DLD1 (cell line): Measurements from ENCODE around the gene SHANK2.

ENCODE experiments used
- in situ Hi-C: cut with HindIII; loops from 2 replicates; pipeline ENCODE4 v1.10.0; 2017; ENCODE audit warnings: low sequenced_read_pairs

SHANK2 gene

DNA sequence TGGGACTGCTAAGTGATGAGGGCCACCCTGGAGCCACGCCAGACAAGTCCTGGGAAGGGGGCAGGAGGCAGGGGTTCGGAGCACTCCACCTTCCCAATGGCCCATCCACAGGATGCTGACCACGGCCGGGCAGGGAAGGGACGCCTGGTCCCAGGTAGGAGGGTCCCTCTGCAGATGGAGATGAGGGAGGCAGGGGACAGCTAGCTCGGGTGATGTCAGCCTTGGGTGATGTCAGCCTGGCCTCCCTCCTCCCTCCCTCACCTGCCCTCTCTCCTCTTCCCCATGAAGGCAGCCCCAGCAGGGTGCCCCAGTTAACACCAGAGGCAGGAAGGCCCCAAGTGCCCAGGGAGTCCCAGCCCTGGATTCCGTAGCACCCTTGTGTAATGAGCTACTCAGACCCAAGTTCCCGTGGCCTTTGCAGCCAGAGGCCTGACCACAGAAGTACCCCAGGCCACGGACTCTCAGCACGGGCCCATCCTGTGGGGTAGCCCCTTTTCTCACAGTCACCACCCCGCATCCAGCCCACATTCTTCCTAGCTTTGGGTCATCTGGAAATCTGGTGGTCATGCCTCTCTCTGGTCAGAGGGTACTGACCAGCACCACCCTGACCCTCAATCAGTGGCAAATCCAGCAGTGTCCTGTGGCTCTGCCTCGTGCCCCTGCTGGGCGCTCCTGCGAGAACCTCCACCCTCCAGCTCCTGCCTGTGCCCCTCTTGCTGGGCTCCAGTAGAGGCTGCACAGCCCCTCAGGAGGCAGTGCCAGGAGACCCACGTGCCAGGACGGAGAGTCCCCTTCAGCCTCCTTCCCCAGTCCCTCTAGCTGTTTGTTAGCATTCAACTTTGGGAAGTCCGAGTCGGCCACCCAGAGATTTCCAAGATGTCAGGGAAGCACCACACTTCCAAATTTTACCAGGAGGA lies 47.4 kb downstream of the SHANK2 start:
- in situ Hi-C loops = no loop called here

DNA sequence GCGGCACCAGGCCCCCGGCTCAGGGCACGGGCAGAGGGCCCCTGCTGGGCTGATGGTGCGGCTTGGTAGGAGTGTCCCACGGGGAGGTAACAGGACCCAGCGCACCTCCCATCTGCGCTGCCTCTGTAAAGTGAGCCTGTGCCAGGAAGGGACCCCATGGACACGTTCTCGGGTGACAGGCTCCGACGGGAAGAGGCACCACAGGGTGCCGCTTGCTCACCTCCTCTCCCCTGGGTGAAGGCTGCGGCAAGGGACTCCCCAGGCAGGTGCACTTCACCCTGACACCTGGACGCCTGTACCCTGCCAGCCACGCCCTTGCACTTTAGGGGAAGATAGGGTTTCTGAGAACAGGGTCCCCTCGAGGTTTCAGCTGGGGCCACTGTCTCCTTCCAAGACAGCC lies 48.1 kb downstream of the SHANK2 start:
- in situ Hi-C loops = no loop called here

DNA sequence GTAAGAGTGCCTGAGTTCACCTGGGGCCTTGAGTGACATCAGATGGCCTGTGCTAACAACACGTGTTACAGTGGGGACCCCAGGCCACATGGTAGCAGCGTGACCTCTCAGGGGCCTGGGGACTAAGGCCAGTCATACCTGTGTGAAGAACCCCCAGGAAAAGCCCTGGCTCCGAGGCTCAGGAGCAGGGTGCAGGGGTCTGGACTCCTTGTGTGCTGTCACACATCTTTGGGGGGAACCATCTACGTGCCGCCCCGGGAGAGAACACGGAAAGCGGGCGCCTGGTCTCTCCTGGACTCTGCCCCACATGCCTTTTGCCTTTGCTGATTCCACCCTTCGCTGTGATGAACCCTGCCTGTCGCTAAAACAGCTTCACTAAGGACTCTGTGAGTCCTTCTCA lies 48.7 kb downstream of the SHANK2 start:
- in situ Hi-C loops = no loop called here

DNA sequence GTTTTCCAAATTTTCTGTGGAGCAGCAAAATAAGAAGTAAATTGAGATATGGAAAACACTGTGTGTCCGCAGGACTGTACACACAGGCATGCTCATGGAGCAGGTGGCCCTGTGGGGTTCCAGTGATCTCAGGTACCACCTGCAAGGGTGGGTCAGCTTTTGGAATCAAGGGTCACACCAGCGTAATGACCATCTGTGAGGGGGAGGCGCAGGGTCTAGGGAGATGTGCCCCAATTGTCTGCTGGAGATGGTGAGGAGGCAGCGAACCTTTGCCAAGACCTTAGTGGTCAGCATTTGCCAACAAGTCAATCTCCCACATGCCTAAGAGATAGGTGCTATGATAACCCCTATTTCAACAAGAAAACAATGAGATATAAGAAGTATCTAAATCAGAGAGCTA lies 49.4 kb downstream of the SHANK2 start:
- in situ Hi-C loops = no loop called here

DNA sequence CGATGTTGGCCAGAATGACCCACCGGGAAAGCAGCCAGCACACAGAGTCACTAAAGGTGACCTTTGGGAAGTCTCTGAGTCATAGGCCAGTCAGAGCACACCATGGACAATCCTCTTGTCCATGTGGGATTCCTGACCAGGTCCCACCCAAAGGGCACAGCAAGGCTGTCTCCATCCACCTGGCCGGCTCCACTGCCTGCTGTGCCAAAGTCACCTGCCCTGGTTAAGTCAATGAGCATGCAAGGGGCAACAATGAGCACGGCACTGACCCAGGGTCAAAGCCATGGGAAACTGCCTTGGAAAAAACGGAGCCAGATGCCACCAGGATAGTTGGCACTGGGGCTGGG lies 49.8 kb downstream of the SHANK2 start:
- in situ Hi-C loops = no loop called here
